Inflammatory macrophage treated with lipopolysaccharide for 1 hour (primary cell): ENCODE data around the gene OGFOD2.

ENCODE experiments used
- DNase-seq, 2 donors: peaks; one replicate each; pipeline ENCODE4 v3.0.0-alpha.2; 2020 to 2022

The OGFOD2 gene

GRCh38 chr12:122977655-122978392 lies 2.8 kb downstream of the OGFOD2 start:
- no peak for DNase-seq

DNA sequence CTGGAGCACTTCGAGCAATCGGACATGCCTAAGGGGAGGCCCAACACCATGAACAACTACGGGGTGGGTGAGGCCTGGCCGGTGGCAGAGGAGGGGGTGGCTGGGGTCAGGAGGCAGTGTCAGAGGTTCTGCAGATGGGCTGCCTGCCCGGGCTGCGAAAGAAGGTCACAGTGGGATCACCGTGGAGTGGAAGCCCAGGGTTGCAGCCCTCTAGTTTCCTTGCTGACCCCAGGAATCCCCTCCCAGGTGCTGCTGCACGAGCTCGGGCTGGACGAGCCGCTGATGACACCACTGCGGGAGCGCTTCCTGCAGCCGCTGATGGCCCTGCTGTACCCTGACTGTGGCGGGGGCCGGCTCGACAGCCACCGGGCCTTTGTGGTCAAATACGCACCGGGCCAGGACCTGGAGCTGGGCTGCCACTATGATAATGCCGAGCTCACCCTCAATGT lies 3.5 kb downstream of the OGFOD2 start:
- DNase-seq, result no peak

DNA sequence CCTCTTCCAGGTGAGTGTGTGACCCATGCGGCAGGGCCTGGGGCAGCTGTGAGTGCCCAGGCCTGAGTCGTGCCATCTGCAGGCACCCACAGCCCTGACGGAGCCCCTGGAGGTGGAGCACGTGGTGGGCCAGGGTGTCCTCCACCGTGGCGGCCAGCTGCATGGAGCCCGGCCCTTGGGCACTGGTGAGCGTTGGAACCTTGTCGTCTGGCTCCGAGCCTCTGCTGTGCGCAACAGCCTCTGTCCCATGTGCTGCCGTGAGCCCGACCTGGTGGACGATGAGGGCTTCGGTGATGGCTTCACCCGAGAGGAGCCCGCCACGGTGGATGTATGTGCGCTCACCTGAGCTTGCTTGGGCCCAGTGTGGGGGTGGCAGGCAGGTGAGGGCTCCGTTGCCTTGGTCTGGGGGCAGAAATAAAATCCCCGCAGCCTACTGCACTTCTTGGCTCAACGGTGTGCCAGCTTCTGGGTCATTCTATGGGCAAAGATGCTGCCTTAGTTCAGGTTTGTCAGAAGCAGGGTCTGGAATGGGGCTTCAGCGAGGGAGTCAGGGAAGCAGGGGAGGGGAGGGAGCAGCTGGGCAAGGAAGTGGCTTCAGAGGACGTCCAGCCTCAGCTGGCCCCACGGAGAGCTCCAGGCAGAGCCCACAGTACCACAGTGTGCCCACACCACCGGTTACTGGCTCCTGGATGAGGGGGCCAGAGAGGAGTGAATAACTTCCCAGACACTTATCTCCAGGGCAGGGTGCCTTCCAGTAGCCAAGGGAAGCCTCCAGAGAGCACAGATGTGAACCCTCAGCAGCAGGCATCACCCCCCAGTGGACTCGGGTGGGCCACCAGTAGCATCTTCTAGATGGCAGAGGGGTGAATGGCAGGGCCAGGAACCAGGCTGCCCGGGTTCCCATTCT lies 4.2 kb downstream of the OGFOD2 start:
- DNase-seq, result no peak

GRCh38 chr12:122979908-122980182 lies 4.8 kb downstream of the OGFOD2 start:
- no peak for DNase-seq

DNA sequence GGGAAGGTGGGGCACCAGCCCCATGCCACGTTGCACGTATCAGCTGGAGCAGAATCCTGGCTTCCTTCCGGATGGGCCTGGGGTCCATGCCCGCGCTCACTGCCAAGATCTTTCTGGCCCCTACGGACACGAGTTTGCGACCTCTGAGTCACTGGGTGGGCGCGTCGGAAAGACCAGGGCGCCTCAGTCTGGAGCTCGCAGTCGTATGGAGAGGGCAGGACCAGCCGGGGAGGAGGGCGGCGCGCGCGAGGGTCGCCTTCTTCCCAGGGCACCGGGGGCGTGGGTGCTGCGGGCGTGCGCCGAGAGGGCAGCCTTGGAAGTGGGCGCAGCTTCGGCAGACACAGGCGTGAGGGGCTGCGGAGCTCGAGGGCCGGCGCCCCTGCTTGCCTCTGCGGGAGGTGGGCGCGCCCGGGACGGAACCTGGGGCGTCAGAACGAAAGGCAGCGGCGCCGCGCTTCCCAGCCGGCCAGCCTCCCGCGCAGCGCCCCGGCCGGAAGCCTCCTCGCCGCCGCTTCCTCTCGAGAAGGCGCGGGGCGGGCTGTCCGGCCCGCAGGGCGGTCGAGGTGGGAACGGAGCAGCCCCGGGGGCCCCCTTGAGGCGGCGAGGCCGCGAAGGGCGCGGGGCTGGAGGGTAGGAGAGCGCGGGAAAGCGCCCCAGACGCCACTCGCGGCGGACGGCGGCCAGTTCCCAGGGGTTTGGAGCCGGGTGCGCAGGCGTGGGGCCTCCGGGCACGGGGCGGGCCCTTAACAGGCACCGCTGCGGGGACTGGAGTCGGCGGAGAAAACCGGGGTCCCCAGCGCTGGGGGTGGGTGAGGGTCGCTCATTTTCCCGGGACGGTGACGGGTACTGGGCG lies 5.4 kb downstream of the OGFOD2 start, which contains the start of gene ARL6IP4:
Gene ARL6IP4, plus strand, starts transcription at position 499 of the 853 bp plus-strand sequence. CDS start 459 bp downstream, outside the sequence.
- peak; percentile 38 to 68 for DNase-seq

GRCh38 chr12:122981036-122981471 lies 6.0 kb downstream of the OGFOD2 start:
- DNase-seq, result no peak

- DNase-seq, result peak in 1 of 2 donors; percentile 13
These were observed 6.8 kb downstream of the OGFOD2 start for GRCh38 chr12:122981587-122982476.

DNA sequence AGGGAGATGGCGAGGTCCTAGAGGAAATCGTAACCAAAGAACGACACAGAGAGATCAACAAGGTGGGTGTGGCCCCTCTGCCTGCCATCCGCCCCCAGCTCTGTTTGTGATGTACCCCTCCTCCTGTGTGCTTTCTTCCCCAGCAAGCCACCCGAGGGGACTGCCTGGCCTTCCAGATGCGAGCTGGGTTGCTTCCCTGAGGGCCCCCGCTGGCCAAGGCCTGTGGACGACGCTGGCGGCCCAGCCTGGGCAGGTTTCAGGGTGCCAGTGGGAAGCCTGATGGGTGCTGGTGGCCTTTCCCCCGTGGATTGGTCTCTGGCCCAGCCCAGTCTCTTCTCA lies 7.4 kb downstream of the OGFOD2 start:
- DNase-seq, result no peak

- no peak for DNase-seq
These were observed 8.1 kb downstream of the OGFOD2 start for GRCh38 chr12:122982963-122983788.

- no peak for DNase-seq
These were observed 8.9 kb downstream of the OGFOD2 start for GRCh38 chr12:122983789-122984515.

GRCh38 chr12:122984612-122985337 lies 9.7 kb downstream of the OGFOD2 start:
- DNase-seq, result peak; percentile 70 to 86

DNA sequence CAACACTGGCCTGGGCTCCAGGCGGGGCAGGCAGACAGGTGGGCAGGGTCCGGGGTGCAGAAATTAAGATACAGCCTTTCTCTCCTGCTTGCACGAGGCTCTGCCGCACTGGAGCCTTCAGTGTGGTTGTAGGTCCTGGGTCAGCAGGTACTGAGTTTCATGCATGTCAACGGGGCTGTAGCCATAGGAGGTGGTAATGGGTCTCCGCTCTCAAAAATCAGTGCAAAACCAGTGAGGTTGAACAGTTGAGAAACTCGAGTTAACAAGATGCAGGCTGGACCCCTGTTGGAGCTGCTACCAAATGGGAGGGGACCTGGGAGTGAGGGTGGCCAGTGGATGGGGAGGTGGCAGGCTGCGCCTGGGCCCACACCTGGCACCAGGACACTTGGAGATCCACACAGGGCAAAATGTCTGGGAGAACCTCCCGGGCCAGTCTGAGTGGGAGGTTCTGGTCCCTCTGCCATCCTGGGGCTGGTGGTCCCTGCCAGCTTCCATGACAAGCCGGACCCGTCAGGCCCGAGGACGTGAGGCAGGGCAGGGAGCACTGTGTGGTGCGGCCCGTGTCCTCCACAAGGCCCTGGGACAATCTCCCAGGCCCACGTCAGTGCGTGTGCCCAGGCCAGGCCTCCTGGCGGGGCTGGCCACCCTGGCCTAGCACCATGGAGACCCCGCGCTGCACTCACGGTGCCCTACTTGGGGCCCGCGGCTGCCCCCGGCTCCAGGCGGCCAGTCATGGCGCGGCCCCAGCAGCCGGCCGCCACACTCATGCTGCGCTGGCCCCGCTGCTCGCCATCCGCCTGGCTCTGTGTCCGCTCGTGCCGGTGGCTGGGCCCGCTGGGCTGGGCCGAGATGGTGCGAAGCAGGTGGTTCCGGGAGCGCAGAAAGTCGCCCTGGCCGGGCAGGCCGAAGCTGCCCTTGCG lies 10.6 kb downstream of the OGFOD2 start:
- no peak for DNase-seq

- peak in 1 of 2 donors; percentile 6 for DNase-seq
These were observed 11.3 kb downstream of the OGFOD2 start for GRCh38 chr12:122986258-122986871.

DNA sequence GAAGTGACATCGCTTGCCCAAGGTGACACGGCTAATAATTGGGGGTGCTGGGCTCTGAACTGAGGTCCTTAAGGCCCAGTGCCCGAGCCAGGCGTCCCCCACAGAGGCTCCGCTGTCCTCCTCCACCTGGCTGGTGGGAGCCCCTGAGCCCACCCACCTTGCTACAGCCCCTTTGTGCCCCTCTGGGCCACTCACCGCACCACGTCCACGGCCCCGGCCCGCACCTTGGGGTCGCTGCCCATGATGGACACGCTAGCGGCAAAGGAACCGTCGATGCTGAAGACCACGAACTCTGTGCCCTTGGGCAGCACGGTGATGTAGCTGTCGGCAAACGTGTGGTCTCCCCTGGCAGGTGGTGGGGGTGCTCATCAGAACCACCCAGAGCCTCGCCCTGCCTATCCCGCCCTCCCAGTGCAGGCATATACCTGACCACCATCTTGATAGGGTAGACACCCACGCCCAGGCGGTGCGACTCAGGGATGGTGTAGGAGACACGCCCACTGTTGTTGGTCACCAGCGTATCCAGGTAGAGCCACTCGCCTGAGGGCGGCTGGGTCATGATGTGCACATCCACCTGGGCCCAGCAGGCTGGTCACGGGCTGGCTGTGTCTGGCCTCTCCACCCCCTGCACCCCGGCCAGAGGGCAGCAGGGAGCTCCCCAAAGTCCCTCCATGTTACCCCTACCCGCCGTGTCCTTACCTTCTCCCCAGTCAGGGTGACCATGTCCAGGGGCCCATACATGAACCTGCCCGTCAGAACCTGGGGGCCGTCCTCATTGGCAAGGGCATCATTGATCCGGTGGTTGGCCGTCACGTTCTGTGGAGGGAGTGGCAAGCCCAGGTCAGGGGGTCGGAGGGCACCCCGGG lies 12.3 kb downstream of the OGFOD2 start:
- DNase-seq, result no peak

GRCh38 chr12:122988036-122988435 lies 13.0 kb downstream of the OGFOD2 start:
- DNase-seq, result no peak

GRCh38 chr12:122988612-122989212 lies 13.7 kb downstream of the OGFOD2 start:
- no peak for DNase-seq
